Panc1 (cell line): ENCODE results near the gene CTRB1. TPM values are rescaled to one million over a fixed set of nuclear protein-coding genes. Genes with fewer than 3 reads are reported as not detected.

Experiments
- ATAC-seq: fragments of 200-7000 bp; cut with Tn5 transposase; 2 replicates; pipeline ENCODE4 v1.9.1; 2020; ENCODE audit warnings: mild to moderate bottlenecking, moderate library complexity
- BruUV-seq: library from RNA; stranded (reverse); fragments of 400-500 nt; replicated peaks from 2 replicates; lab custom pipeline; 2021; lab: Mats Ljungman, UMichigan
- CTCF ChIA-PET: fragments of 300-600 bp; sonication (Branson Sonifier 250); formaldehyde crosslinking; loops from one replicate; lab custom pipeline; 2022; ENCODE audit warnings: antibody characterized with exemption; lab: Charles Lee
- POLR2A ChIA-PET: fragments of 300-600 bp; sonication (Branson Sonifier 250); formaldehyde crosslinking; loops from one replicate; lab custom pipeline; 2022; ENCODE audit warnings: antibody characterized with exemption; lab: Charles Lee
- DNase-seq: peaks from one replicate; pipeline ENCODE4 v3.0.0-alpha.2; 2010; ENCODE audit warnings: low read depth, low spot score
- H3K27ac ChIP-seq: 2 replicates; pipeline ENCODE4 v1.5.1; 2011; ENCODE audit warnings: mild to moderate bottlenecking, low read length, inconsistent platforms
- H3K27me3 ChIP-seq: fragments of 200-500 bp; sonication (Bioruptor generic); 2 replicates; pipeline ENCODE4 v1.6.0; 2014; ENCODE audit warnings: low read length, inconsistent platforms; ENCODE audit not compliant: control insufficient read depth, insufficient read depth
- H3K36me3 ChIP-seq: fragments of 200-500 bp; sonication (Bioruptor generic); 2 replicates; pipeline ENCODE4 v1.5.1; 2014; ENCODE audit warnings: inconsistent platforms, mild to moderate bottlenecking, low read length, moderate library complexity; ENCODE audit not compliant: control insufficient read depth, insufficient read depth
- H3K4me1 ChIP-seq: 2 replicates; pipeline ENCODE4 v1.5.1; 2011; ENCODE audit warnings: inconsistent platforms, mild to moderate bottlenecking, low read length, moderate library complexity; ENCODE audit not compliant: control insufficient read depth, insufficient read depth
- H3K4me3 ChIP-seq, 2 experiments: 2 replicates each; pipeline ENCODE4 v1.5.1; 2011 to 2012; ENCODE audit warnings: low read depth in 2 of 2, low read length in 2 of 2, mild to moderate bottlenecking in 2 of 2, inconsistent platforms in 1 of 2, moderate library complexity in 1 of 2
- H3K9me3 ChIP-seq: fragments of 200-500 bp; sonication (Bioruptor generic); 2 replicates; pipeline ENCODE4 v1.5.1; 2014; ENCODE audit warnings: low read depth, mild to moderate bottlenecking, inconsistent platforms, low read length, moderate library complexity; ENCODE audit not compliant: control insufficient read depth, insufficient read depth
- CTCF ChIP-seq: fragments of 450-650 bp; IDR thresholded peaks from 2 replicates; pipeline ENCODE4 v1.5.1; 2017; ENCODE audit warnings: mild to moderate bottlenecking
- POLR2AphosphoS5 ChIP-seq: IDR thresholded peaks from 2 replicates; pipeline ENCODE4 v1.6.1; 2012; ENCODE audit warnings: mild to moderate bottlenecking, low read depth, low read length, moderate library complexity
- REST ChIP-seq, 2 experiments: IDR thresholded peaks; 2 replicates each; pipeline ENCODE4 v1.6.1; 2011 to 2012; ENCODE audit warnings: low read depth in 2 of 2, control low read depth in 1 of 2, low read length in 1 of 2, mild to moderate bottlenecking in 1 of 2, moderate library complexity in 1 of 2; ENCODE audit not compliant: insufficient read depth in 1 of 2
- SIN3A ChIP-seq: IDR thresholded peaks from 2 replicates; pipeline ENCODE4 v1.6.1; 2012; ENCODE audit warnings: low read depth, mild to moderate bottlenecking, low read length, moderate library complexity, borderline replicate concordance; ENCODE audit not compliant: insufficient read depth
- TCF7L2 ChIP-seq: IDR thresholded peaks from 2 replicates; pipeline ENCODE4 v1.6.1; 2011; ENCODE audit warnings: mild to moderate bottlenecking, low read depth, low read length, inconsistent platforms
- in situ Hi-C: cut with HindIII; loops from 2 replicates; pipeline ENCODE4 v1.10.0; 2016; ENCODE audit warnings: low sequenced_read_pairs, low pct_unique_long_range_greater_than_20kb
- intact Hi-C: fragments of 100-400 bp; cut with micrococcal nuclease; formaldehyde crosslinking; loops from one replicate; pipeline ENCODE4 v1.10.0; 2022; ENCODE audit not compliant: unreplicated experiment
- total RNA-seq: library from RNA; stranded (reverse); gene quantifications from one replicate; pipeline ENCODE4 v1.2.1, GENCODE V29; 2021; ENCODE audit not compliant: unreplicated experiment

Gene CTRB1
- total RNA-seq, 1 experiment from 2014 or later, result 2.7 TPM

GRCh38 chr16:75248536-75249380, 30.0 kb downstream of the CTRB1 start:
- CTCF ChIA-PET, result no interaction called here
- Histone ChIP-seq H3K27me3 (no peaks in the 10 kb centered on the region), H3K4me1 (peaks cover 74% of the 10 kb centered on the region), H3K36me3 (no peaks in the 10 kb centered on the region), H3K4me3 (peak overlapping the region; percentile 70 to 78), H3K27ac (peak overlapping the region; percentile 95), H3K9me3 (no peaks in the 10 kb centered on the region)
- no peak for DNase-seq
- intact Hi-C loops, result no loop called here
- POLR2A ChIA-PET, result no interaction called here
- no TSS peak for BruUV-seq
- no peak for ATAC-seq
- TF ChIP-seq CTCF (no peak), REST (IDR thresholded peaks at IDR 0.05; ENCODE audit: insufficient read depth in 1 of 2, low read depth in 2 of 2, low read length in 1 of 2) (no peak), SIN3A (no peak), TCF7L2 (no peak), POLR2AphosphoS5 (no peak)
- in situ Hi-C loops, result no loop called here

GRCh38 chr16:75249441-75249840, 30.7 kb downstream of the CTRB1 start:
- Histone ChIP-seq H3K4me3 (peak overlapping the region; percentile 70 to 78), H3K27ac (peak overlapping the region; percentile 95), H3K27me3 (no peaks in the 10 kb centered on the region), H3K9me3 (no peaks in the 10 kb centered on the region), H3K4me1 (peaks cover 74% of the 10 kb centered on the region), H3K36me3 (no peaks in the 10 kb centered on the region)
- BruUV-seq, result no TSS peak
- ChIA-PET CTCF (no interaction called here), POLR2A (no interaction called here)
- TF ChIP-seq REST (IDR thresholded peaks at IDR 0.05; ENCODE audit: insufficient read depth in 1 of 2, low read depth in 2 of 2, low read length in 1 of 2) (no peak), POLR2AphosphoS5 (no peak), CTCF (no peak), SIN3A (no peak), TCF7L2 (no peak)
- DNase-seq (no peak), ATAC-seq (no peak)
- in situ Hi-C loops (no loop called here), intact Hi-C loops (no loop called here)
